Left ventricle myocardium superior (tissue), 1 donor: ENCODE results near the gene METTL15. TPM values are rescaled to one million over a fixed set of nuclear protein-coding genes. Genes with fewer than 3 reads are reported as not detected.
A peak's percentile ranks its signal among the peaks of the same experiment; 100 is the strongest.
"Not testable (repeated sequence)": the region's sequence is repeated elsewhere in the genome, so short reads cannot be mapped to it uniquely, and the experiment has no call there.

Experiments
- ATAC-seq: fragments of 200-7000 bp; cut with Tn5 transposase; one replicate; pipeline ENCODE4 v1.9.1; 2020; ENCODE audit warnings: mild to moderate bottlenecking, moderate library complexity
- DNase-seq: peaks from one replicate; pipeline ENCODE4 v3.0.0-alpha.2; 2020
- intact Hi-C: fragments of 100-400 bp; cut with micrococcal nuclease; formaldehyde crosslinking; loops from one replicate; pipeline ENCODE4 v1.11.0; 2022
- total RNA-seq: library from RNA; stranded (reverse); fragmentation: NEBNext Ultra II Directional; extraction: Animal tissue kit (Norgen Biotek cat#: 25700); gene quantifications from one replicate; pipeline ENCODE4 v1.2.1, GENCODE V29; 2021
- donor health status: DM: no; HTN: yes; CAD: no; lungs with severe emphysema.

Gene METTL15
- total RNA-seq, 1 donor from 2014 or later = 10.5 TPM

DNA sequence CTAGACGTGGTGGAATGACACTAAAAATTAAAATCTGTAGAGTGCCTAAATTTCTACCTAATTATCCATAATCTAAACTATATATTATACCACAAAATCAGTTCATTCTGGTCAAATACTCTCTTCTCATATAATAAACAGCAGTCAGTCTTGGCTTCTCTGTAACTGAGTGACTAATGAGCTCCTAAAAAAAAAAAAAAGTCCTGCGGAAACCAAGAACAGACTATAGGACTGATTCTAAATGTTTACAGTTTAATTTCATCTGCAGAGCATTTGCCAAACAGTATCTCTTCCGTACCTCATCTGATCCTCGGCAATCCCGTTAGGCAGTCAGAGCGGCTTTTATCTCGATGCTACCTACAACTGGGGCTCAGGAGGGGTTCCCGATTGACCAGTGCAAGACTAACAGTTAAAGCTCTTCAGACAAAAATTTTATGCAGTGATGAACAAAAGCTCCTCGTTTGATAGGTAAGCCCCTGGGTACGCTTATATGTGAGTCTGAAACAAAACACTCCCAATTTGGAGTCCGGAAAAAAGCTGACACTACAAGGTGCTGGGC, 918 bp upstream of the METTL15 start:
- no peak for ATAC-seq
- no peak for DNase-seq
- intact Hi-C loops = no loop called here

DNA sequence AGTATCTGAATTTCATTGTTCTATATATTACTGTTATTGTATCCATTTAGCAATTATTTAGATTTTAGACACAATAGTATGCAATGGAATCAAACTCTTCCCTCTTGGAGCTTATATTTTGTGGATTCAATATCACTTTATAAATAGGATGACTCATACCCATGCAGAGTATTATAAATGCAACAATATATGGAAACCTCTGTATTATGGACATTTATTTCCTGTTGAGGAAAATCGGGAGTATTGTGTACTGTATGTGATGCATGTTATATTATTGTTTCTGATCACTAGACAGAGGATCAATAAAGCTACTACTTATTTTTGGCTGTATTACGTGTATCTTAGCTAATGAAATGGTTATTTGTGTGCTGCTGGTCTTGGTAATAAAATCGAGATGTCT, 770 bp downstream of the METTL15 start:
- no peak for DNase-seq
- ATAC-seq = no peak
- intact Hi-C loops = no loop called here

DNA sequence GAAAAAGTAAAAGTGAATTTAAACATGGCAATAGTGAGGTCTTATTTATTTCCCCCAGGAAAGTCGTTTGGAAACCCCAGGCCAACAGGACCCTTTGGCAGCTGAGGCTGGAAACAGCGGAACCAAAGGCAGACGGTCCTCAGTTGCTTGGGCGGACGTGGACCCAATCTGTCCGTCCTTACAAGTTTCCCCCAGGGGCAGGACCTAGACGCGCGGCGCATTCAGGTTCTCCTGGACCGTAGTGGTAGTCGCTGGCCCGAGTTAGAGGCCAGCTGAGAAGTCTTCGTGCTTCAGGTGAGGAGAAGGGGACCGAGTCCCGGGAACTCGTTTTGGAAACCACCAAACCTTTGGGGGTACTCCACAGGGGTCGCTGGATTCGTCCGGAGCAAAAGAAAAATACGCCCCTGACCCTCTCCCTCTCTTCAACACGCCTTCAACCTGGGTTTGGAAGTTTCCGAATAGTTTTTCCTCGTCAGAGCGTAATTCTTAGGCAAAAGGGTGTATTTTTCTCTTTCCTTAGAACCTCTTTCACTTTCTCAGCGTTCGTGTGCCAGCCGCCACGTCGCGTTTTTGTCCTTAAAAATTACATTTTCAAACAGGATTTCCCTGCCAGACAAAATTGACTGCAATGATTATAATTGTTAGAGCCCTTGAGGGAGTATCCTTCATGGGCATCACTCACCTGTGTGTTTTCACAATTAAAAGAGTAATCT, 2.1 kb downstream of the METTL15 start:
- ATAC-seq = peak; percentile 65
- intact Hi-C loops = no loop called here

DNA sequence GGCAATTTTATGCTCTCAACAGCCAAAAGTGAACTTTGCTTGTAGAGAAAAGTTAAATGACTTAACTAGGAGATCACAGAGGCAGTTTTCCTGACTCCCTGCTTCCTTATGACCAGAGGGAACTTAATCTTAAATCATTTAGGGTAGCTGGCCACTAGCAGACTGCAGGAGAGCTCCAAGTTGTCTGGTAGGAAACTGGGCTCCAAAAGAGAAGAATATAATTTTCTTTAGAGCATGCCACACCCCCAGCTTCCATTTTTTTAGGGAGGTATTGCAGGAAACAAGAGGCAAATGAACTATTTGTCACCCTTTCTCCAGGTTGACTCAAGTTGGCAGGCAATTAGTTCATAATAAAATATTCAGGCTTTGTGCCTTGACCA, 2.6 kb downstream of the METTL15 start:
- intact Hi-C loops = no loop called here
- DNase-seq (no peak), ATAC-seq (no peak)

More for the DNA sequence above, 2.1 kb downstream of the METTL15 start:
- DNase-seq = peak; percentile 77

DNA sequence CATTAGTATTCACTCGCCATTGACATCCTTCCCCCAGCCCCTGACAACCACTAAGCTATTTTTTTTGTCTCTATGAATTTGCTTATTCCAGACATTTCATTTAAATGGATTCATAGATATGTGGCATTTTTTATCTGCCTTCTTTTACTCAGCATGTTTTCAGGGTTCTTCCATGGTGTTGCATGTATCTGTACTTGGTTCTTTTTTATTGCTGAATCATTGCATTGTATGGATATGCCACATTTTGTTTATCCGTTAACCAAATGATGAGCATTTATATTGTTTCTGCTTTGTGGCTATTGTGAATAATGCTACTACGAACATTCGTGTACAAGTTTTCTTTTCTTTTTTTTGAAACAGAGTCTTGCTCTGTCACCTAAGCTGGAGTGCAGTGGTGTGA, 5.9 kb downstream of the METTL15 start:
- intact Hi-C loops = no loop called here
- no peak for ATAC-seq
- DNase-seq = no peak

DNA sequence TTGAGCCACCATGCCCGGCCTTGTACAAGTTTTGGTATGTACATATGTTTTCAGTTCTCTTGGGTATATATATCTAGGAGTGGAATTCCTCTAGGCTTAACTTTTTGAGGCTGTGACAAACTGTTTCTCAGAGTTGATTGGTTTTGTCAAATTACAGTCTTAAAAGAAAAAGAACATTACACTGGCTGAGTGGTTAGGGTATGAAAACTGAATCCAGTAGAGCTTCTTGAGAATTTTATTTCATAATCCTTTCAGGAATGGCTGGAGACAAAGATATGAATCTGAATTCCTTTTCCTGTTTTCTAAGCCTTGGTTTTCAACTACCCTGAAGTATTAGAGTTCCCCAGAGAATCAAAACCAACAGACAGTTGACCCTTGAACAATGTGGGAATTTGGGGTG, 6.5 kb downstream of the METTL15 start:
- DNase-seq (no peak), ATAC-seq (no peak)
- intact Hi-C loops = no loop called here

DNA sequence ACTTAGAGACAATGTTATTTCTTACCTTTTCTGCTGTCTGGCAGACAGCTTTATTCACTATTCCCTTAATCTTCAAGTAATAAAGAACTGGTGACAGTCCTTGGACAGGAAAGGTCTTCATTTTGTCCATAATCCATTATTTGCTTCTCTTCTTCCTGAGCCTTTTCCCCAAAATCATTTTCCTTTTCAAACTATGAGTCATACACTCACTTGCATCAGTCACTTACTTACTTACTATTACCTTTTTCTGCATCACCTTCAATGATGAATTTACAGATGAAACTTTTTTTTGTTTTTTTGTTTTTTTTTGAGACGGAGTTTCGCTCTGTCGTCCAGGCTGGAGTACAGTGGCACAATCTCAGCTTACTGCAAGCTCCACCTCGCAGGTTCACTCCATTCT, 9.5 kb downstream of the METTL15 start:
- ATAC-seq (no peak), DNase-seq (no peak)
- intact Hi-C loops = no loop called here

DNA sequence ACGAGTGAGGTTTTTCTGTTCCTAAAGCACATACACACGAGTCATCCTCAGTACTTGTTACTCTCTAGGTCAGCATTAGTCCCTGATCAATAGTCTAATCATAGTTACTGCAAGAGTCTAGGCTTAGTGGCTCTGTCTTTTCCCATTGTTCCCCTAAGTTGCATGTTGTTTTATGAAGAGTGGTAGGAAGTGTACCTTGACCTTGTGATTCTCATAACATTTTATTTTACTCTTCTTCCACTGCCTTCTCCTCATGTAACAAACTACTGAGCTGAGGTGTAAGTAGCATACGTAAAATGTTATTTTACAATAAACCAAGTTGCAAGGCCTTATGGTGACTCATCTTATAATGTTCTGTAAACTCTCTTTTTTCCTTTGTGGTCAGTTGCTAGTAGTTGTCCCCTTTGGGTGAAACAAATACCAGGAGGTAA, 15.0 kb downstream of the METTL15 start:
- intact Hi-C loops = no loop called here
- DNase-seq = no peak
- ATAC-seq = no peak

DNA sequence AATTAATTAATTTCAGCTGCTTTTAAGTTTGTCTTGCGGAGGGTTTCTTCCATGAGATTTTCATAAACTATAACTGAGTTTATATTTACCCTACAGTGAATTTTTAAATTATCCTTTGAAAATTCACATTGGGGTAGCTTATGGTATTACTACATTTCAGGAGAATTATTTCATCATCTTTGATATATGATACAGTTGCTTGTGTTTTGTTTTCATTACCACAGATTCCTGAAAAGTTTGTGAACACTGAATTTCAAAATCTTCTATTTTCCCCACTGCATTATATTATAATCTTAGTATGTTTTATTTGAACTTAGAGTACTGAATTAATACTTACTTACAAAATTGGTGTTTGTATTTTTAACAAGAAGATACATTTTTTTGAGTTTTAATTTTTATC, 24.4 kb downstream of the METTL15 start:
- intact Hi-C loops = no loop called here
- DNase-seq (no peak), ATAC-seq (no peak)

DNA sequence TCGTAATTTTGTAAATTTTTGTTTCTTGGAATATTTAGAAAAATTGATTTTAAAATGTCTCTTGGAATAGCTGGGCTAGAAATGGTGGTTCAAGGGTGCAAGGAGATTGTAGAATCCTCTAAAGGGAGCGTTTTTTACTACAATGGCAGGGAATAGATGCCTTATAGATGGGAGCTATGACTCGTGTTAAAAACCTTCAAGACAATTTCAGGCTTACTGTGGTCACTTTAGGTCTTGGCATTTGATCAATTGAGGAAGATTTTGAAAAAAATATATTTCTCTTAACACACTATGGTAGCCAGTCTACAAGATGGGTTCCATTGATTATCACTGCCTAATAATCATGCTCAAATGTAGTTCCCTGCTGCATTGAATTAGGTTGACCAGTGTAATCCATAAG, 25.0 kb downstream of the METTL15 start:
- DNase-seq (no peak), ATAC-seq (no peak)
- intact Hi-C loops = no loop called here

DNA sequence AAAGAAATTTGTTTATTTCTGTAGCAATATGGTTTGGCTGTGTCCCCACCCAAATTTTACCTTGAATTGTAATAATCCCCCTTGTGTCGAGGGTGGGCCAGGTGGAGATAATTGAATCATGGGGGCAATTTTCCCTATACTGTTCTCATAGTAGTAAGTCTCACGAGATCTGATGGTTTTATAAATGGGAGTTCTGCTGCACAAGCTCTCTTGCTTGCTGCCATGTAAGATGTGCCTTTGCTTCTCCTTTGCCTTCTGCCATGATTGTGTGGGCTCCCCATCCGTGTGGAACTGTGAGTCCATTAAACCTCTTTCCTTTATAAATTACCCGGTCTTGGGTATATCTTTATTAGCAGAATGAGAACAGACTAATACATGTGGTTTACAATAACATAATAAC, 28.0 kb downstream of the METTL15 start:
- ATAC-seq, intact Hi-C loops, DNase-seq: not testable (repeated sequence)

DNA sequence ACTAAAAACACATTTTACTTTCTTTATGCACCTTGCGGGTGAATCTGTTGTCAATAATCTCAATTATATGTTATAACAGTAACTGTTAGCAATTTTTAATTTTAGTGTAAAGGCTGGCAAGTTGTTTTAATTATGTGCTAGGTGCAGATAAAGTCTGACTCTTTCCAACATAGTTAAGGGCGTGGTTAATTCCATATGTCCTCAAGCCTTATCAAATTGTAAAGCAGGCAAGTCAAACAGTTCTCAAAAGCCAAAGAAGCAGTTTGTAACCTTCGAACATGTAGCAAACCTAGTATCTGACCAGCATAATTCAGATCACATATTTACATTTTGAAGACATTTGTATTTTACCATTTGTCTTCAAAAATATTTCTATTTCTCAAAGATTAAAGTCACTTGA, 29.2 kb downstream of the METTL15 start:
- DNase-seq = no peak
- no peak for ATAC-seq
- intact Hi-C loops = no loop called here

DNA sequence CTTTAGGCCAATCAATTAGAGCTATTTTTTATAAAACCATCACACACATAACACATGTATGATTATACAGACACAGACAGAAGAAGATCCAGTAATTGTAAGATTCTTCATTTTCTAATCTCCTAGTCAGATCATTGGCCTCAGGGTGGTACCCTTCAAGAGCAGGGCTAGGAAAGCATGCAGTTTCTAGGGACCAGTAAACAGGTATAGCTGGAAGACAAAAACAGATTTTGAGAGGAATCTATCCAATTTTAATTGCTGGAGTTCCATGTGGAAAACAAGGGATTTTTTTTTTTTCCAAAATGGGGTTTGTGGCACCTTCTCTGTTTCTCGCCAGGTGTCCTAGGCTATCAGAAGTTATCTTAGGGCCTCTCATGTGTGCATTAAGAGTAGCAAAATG, 29.6 kb downstream of the METTL15 start:
- ATAC-seq = no peak
- intact Hi-C loops = no loop called here
- DNase-seq = no peak

DNA sequence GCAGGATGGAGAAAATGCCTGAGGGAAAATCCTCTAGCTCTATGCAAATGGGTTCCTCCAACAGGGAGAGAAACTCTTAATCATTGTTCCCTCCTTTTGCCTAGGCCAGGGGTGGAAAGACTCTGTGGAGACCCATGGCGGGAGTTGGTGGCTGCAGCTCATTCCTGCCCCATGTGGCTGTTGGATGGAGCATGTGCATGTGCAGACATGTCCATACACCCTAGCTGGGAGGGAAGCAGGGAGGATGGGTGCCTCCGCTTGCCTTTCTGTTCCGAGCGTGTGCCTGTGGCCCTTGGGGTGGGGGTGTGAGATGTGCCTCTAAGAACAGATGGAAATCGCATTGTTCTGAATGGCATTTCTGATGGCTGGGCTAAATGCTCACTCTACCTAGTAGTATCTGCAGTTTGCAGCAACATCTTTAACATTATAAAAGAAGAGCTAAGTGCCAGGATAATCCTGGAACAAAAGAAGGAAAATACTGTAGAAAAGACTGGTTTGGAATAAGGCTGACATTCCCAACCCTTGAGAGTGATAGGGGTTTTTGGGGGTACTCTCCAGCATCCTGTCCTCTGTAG, 31.7 kb downstream of the METTL15 start:
- DNase-seq (no peak), ATAC-seq (no peak)
- intact Hi-C loops = no loop called here

DNA sequence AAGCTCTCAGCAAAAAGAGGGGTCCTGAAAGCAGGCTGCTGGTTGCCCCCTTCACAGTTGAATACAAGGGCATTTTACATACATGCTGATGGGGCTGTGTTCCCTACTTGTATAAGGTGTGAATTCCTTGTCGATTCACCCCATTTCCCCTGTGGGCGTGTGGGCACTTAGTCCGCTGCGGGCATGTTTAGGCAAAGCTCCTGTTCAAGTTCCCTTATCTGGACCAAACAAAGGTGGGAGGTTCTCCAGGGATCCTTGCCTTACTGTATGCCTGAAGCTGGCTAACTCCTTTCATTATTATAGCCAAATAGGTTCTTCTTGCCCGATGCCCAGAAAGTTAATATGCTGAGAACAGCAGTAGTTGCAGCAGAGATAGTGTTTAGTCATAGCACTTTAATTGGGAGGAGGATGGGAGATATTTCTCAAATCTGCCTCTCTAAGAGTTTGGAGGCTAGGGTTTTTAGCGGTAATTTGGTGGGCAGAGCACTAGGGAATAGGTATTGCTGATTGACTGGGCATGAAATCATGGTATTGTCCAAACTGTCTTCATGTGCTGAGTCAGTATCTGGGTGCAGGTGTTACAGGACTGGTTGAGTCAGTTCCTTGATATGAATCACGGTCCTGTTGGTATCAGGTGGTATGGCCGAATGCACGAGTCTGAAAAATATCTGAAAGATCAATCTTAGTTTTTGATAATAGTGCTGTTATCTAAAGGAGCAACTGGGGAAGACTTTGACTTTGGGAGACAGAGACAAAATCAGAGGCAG, 32.7 kb downstream of the METTL15 start:
- intact Hi-C loops = no loop called here
- ATAC-seq (no peak), DNase-seq (no peak)

DNA sequence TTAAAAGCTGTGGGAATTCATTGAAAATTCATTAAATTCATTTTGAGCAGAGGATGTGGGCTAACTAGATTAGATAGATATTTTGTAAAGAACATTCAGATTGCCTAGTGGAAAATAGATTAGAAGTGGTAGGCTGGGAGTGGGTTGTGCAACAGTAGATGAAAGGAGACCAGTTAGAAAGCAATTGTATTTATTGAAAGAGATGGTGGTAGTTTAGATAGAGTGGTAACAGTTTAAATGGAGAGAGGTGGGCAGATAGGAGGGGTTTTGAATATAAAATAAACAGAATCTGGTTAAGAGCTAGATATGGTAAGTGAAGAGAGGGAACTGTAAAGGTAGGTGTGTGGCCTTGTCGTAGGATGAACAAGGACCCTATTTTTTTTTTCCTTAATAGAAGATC, 34.5 kb downstream of the METTL15 start:
- intact Hi-C loops = no loop called here
- no peak for ATAC-seq
- no peak for DNase-seq

DNA sequence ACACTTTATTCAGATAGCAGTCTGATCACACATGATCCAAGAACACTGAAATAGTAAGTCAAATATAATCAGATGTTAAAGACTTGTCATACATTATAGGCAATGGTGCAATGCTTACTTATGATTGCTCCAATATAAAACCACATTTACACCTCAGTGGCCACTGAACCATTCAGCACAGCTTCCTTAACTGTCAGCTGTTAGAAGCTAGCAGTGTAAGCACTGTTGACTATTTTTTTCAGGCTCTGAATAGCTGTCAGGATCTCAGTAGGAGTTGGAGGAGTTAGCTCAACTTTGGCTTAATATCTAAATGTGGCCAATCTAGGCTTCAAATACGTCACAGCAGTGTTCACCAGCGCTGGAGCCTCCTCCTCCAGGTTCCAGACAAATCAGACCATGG, 36.6 kb downstream of the METTL15 start:
- intact Hi-C loops = no loop called here
- DNase-seq = no peak
- no peak for ATAC-seq

DNA sequence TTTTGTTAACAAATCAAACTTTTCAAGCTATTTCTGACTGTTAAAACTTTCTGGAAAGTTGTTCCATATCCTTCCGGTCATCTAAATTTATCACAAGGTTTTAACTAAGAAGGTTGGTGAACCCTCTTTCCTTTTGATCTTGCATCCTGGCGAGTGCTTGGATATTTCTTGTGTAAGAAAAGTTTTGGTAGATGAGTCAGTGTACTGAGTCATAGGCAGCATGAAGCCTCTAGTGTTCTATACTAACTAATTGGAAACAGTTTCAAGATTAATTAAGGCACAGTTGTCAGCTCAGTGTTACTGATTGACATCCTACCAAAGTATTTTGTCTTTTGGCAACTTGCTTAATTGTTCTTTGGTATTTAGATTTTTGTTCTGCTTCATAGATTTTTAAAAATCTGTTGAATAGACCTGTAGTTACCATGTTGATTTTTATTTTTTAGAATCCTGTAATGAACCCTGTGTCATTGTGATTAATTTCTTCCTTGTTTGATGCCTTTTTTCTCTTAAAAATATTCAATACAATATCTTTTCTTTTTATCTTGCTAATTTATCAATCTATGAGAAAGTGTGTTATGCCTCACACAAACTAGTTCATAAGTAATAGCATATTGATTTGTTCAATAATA, 38.0 kb downstream of the METTL15 start:
- ATAC-seq (no peak), DNase-seq (no peak)
- intact Hi-C loops = no loop called here

DNA sequence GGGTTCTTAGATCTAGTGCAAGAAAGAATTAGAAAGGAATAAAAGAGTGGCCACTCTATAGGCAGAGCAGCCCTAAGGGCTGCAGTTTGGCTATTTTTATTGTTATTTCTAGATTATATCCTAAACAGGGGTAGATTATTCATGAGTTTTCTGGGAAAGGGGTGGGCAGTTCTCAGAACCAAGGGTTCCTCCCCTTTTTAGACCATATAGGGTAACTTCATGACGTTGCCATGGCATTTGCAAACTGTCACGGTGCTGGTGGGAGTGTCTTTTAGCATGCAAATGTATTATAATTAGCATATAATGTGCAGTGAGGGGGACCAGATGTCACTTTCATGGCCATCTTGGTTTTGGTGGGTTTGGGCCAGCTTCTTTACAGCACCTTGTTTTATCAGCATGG, 44.6 kb downstream of the METTL15 start:
- DNase-seq = no peak
- ATAC-seq = no peak
- intact Hi-C loops = no loop called here

DNA sequence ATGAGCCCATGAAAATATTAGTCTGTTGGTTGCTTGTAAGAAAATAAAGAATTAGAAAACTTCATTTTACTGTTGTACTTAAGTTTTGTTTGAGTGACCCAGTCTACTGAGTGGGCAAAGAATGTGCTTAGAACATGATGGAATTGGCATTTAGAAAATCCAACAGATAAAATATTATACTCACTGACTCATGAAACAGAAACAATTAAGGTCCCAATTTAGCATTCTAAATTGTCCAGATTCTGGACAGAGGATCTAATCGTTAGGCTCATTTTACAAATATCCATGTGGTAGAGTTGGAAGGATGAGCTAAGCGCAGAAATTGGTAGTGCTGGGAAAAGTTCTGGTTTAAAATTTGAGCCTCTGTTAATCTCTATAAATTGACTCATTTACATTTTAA, 45.4 kb downstream of the METTL15 start:
- no peak for ATAC-seq
- no peak for DNase-seq
- intact Hi-C loops = no loop called here
